ENCODE measurements around the gene FBXL17.

FBXL17 gene

GRCh38 chr5:107894361-107894760, 487.5 kb downstream of the FBXL17 start:
- DNase-seq (ENCODE audit: low read depth): no peak
- TF ChIP-seq, protein P1, sequence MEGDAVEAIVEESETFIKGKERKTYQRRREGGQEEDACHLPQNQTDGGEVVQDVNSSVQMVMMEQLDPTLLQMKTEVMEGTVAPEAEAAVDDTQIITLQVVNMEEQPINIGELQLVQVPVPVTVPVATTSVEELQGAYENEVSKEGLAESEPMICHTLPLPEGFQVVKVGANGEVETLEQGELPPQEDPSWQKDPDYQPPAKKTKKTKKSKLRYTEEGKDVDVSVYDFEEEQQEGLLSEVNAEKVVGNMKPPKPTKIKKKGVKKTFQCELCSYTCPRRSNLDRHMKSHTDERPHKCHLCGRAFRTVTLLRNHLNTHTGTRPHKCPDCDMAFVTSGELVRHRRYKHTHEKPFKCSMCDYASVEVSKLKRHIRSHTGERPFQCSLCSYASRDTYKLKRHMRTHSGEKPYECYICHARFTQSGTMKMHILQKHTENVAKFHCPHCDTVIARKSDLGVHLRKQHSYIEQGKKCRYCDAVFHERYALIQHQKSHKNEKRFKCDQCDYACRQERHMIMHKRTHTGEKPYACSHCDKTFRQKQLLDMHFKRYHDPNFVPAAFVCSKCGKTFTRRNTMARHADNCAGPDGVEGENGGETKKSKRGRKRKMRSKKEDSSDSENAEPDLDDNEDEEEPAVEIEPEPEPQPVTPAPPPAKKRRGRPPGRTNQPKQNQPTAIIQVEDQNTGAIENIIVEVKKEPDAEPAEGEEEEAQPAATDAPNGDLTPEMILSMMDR (conservative IDR thresholded peaks at IDR 0.05; ENCODE audit: low read depth, low read length): no peak
- H3K4me3 ChIP-seq (ENCODE audit: low read length): no peak overlapping the region

DNA sequence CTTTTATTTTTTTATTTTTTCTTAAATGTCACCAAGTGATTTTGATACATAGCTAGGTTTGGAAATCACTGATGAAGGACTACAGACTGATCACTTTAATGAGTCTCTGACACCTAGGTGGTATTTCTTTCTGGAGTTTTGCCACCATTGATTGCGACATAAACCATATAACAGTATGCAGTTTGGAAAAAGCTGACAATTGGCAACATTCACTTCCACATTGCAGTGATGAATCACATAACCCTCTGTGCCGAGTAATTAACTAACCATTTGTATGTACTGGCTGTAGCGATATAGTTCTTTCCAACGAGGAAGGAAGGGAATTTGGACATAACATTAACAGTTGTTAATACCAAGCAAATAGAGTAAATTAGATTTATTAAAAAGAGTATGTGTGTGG, 488.3 kb downstream of the FBXL17 start:
- TF ChIP-seq, protein P1 (conservative IDR thresholded peaks at IDR 0.05; ENCODE audit: low read depth, low read length): no peak
- H3K4me3 ChIP-seq (ENCODE audit: low read length): no peak overlapping the region
- DNase-seq (ENCODE audit: low read depth): peak; percentile 76

DNA sequence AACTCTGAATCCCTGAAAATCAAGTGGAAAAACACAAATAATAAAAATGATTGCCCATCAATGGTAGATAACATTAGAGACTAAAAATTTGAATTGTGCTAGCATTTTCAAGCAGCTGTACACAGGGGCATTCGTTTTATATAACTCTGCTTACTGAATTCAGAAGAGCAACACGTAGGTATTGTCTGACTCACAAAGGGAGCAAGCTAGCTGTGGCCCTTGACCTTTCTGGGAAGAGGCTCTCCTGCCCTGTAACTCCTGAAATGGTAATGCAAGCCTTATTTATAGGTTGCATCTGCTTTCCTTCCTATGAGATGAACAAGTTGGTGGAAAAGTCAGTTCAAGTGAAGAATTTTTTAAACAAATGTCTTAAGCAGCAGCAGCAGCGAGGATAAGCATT, 492.5 kb downstream of the FBXL17 start:
- TF ChIP-seq, protein P1 (conservative IDR thresholded peaks at IDR 0.05; ENCODE audit: low read depth, low read length): no peak
- no peak overlapping the region for H3K4me3 ChIP-seq (ENCODE audit: low read length)
- no peak for DNase-seq (ENCODE audit: low read depth)

DNA sequence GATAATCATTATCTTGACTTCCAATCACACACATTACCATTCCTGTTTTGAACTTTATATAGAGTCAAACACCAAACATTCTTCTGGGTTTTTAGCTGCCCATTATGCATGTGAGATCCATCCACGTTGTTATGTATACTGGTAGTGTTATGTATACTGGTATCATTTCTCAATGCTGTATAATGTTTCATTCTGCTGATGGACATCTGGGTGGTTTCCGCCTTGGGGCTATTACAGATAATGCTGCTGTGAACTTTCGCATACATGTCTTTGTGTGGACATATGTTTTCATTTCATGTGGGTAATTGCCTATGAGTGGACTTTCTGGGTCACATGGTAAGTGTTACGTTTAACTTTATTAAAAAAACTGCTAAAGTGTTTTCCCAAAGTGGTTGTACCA, 493.4 kb downstream of the FBXL17 start:
- H3K4me3 ChIP-seq (ENCODE audit: low read length): no peak overlapping the region
- DNase-seq (ENCODE audit: low read depth): no peak
- TF ChIP-seq, protein P1 (conservative IDR thresholded peaks at IDR 0.05; ENCODE audit: low read depth, low read length): no peak

DNA sequence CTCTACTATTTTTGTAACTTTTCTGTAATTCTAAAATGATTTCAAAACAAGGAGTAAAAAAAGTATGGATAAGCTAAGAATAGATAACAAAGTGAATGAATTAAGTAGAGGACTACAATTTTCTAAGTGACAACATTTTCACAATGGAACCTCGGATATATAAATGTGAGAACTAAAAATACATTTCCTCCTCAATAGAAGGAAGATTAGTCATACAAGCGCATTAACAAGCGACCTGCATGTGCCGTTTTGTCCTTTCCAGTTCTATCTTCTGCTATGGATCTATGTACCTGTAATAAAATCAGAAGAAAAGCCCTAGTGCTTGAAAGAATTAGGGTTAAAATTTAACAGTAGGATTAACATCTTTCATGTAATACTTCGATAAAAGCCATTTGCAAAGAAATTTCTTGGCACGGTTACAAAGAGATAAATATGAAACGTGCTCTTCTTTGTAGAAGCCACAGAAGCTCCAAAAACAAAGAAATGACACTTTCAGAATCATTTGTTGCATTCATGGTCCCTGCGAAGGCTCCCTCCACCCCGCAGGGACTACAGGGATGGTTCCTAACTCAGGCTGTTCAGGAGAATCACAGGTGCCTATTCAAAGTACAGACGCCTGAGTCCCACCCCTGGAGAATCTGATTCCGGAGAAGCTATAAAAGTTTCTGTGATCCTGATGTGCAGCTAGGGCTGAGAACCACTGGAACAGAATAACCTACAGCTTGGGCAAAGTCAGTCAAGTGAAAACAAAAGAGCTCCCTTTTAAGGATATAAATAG, 494.5 kb downstream of the FBXL17 start:
- H3K4me3 ChIP-seq (ENCODE audit: low read length): peak overlapping the region; percentile 15
- TF ChIP-seq, protein P1 (conservative IDR thresholded peaks at IDR 0.05; ENCODE audit: low read depth, low read length): no peak
- DNase-seq (ENCODE audit: low read depth): no peak

- no peak for DNase-seq (ENCODE audit: low read depth)
- TF ChIP-seq, protein P1 (conservative IDR thresholded peaks at IDR 0.05; ENCODE audit: low read depth, low read length): no peak
- no peak overlapping the region for H3K4me3 ChIP-seq (ENCODE audit: low read length)
Observed at GRCh38 chr5:107885601-107886000, 496.3 kb downstream of the FBXL17 start.

GRCh38 chr5:107884871-107885270, 497.0 kb downstream of the FBXL17 start:
- TF ChIP-seq, protein P1 (conservative IDR thresholded peaks at IDR 0.05; ENCODE audit: low read depth, low read length): no peak
- H3K4me3 ChIP-seq (ENCODE audit: low read length): no peak overlapping the region
- DNase-seq (ENCODE audit: low read depth): no peak

All from retinal pigment epithelial cell (primary cell).